HG03432 (cell line): Measurements from ENCODE around the gene PEDS1.
"Not testable (repeated sequence)": the region's sequence is repeated elsewhere in the genome, so short reads cannot be mapped to it uniquely, and the experiment has no call there.

Source experiments
- ATAC-seq: cut with Tn5 transposase; IDR thresholded peaks from one replicate; pipeline ENCODE4 v1.9.1; 2021; ENCODE audit warnings: mild to moderate bottlenecking, moderate library complexity; ENCODE audit not compliant: unreplicated experiment

Gene PEDS1

DNA sequence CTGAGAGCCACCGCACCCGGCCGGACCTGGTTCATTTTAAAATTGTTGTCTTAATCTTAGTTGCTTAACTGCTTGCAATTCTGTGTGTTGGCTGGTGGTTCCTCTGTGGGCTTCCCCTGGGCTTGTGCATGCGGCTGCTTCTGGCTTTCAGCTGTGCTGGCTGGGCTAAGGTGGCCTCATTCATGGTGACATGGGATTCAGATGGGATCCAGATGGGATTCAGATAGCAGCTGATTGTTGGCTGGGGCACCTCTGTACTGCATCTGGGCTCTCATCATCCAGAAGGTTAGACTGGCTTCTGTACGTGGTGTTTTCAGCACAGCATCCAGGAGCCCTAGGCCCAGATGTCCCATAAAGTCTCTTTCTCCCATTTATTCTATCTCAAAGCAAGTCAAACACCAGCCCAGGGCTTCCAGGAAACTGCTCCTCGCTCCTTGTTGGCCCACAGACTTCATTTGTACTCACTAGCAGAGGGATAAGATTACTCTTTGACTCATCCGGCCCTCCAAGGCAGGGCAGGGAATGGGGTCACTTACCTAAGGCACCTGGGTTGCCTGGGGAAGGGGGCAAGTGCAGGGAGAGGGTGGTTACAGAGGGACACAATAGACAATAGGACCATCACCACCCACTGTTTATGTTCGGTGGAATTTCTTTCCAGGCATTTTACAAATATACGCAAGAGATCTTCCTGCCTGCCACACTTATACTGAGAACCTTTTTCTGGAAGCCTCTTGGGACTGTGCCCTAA is 10.2 kb upstream of the PEDS1 start:
- no peak for ATAC-seq

DNA sequence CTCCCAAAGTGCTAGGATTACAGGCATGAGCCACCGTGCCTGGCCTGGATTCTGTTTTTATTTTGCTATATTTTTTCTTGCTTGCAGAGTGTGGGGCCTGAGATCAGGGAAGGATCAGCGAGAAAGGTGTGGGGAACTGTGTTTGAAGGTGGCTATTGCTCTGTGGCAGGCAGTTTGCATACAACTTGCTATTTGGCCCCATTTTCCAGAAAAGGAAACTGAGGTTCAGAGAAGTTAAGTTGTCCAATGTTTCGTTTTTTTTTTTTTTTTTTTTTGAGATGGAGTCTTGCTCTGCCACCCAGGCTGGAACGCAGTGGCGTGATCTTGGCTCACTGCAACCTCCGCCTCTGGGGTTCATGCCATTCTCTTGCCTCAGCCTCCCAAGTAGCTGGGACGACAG is 8.0 kb upstream of the PEDS1 start:
- ATAC-seq = not testable (repeated sequence)

DNA sequence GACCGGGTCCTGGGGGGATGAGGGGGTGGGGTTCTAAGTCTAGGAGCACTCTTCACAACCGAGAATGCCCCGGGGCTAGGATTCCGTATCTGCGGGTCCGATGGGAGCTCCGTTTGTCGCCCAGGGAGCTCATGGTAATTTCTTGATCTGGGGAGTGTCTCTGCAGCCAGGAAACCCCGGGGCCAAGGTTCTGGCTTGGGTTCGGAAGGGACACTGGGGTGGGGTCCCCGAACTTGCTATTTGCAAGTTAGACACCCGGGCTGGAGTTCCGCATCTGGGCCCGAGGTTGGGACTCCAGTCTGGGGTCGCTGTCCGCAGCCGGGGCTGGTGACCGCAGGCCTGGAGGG is 397 bp downstream of the PEDS1 start:
- no peak for ATAC-seq

DNA sequence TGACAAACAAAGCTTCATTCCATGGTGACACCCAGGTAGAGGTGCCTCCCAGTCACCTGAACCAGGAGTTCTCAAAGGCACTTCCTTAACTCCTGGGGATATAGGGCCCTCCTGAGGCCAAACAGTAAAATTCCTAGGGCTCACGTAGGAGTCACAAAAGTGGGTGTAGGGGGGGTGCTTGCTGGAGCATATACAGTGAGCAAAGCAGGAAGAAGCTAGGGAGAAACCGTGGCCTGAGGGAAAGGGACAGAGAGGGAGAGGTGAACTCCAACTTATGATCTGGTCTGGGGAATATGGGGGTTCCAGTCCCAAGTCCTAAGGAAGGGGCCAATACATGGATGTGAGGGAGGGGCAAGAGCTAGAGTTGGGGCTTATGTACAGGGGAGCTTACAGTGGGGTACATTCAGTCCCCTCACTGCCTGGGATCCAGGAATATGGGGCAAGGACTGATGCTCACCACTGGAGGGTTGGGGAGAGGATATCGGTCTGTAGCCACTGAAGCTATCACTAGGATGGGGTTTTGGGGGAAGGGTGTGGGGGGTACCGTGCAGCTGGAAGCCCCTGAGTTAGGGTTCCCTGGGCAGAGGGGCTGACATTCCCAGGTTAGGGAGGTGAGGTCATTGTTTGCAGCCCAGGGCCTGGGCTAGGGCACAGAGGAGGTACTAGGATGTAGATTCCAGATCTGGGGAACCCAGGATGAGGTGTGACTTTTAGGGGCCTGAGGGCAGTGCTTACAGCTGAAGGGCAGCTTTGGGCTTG is 950 bp downstream of the PEDS1 start:
- no peak for ATAC-seq

DNA sequence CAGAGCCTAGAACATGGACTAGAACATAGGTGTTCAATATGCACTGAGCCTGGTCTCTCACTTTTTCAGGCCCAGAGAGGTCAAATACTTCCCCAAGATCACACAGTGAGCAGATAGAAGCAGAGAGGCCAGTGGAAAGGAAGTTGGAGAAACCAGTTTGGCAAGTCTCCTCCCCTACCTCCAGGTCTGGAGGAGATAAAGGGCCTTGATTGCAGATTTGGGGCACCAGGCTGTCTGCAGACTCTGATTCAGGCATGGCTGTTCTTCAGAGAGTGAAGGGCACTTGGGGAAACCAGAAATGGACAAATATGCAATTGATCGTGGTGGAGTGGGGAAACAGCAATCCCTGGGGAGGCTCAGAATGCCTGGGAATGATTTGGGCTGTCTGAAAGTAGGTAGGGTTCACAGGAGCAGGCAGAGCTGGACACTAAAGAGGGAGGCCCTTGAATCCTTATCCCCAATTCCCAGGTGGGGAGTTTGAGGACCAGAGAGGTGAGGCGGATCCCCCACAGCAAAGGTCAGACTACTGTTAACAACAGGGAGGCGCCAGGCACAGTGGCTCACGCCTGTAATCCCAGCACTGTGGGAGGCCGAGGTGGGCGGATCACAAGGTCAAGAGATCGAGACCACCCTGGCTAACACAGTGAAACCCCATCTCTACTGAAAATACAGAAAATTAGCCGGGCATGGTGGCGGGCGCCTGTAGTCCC is 2.3 kb downstream of the PEDS1 start:
- no peak for ATAC-seq

DNA sequence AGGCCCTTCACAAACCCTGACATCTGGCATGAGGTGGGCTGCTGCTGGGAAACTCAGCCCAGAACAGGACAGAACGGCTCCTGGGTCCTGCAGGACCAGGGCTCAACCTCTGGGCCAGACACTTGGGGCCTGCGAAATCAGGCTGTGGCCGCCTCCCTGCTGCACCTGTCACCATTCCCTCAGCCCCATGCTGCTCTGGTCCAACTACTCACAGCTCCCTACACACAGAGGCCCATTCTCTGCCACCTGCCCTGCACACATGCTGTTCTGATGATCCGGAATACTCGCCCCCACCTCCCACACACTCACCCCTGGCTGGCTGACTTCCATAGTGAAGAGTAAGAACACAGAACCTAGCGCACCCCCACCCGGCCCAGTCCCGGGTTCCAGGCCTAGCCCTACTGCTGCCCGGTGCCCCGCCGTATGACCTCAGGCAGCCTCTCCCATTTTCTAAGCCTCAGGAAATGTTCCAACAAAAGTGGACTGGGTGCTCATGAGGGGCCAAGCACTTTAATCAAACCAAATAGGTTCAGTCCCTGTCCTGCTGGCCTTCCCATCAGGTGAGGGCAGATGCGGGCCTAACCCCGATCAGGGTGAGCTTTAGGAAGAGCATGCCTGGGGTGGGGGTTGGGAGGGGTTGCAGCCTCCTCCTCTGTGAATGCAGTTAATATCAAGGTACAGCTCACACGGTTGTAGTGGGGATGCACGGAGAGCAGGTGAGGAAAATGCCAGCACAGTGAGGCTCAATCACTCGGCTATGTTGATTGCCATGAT is 3.9 kb downstream of the PEDS1 start:
- ATAC-seq = no peak

DNA sequence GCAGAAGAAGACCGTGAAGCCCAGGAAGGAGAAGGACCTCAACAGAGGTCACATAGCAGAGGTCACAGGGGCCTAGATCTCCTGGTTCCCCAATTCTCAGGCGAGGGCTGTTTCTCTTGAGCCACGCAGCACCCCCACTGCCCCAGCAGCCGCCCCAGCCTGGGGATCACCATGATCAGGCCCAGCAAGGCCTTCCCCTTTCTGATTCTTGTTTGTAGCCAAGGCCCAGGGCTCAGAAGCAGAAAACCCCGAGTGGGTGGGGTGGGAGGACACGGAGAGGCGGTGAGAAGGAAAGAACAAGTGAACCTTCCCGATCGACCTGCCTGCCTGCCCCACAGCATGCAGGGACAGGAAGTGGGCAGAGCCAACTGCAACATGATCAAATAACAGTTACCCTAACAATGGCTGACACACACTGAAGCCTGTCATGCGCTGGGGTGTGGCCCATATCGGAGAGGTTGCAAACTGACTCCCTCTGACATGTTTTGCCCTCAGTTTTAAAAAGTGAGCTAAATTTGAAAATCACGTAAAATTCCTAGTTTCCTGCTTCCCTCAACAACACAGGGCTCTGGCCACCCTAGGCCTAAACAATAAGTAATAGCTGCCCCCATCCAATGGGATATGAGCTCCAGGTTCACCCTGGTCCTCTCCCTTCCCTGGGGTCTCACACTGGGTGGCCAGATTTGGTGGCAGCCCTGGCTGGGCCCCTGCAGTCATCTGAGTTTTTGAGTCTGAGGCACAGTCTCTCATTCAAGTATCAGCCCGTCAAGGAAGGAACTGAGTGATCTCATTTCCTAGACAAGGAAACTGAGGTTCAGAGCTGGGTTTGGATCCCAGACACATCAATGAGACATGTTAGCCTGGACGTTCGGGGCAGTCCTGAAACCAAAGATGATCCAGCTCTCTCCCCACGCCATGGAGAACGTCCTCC is 6.5 kb downstream of the PEDS1 start:
- ATAC-seq = peak; percentile 67

DNA sequence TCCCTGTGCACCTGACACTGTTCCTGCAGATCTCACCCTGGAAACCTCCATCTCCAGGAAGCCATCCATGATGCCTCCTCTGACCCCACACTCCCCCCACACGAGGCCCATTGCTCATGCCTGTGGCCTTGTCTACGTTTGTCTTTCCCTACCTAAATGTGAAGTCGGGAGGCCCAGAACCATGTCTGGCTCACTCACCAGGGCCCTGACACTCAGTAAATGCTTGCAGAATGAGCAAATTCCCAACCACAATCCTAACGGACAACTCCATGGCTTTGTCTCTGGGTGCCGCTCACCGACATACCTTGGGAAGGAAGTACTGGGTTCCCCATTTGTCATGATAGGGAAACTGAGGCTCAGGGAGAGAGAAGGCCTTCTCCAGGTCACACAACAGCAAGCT is 7.3 kb downstream of the PEDS1 start:
- ATAC-seq = no peak

DNA sequence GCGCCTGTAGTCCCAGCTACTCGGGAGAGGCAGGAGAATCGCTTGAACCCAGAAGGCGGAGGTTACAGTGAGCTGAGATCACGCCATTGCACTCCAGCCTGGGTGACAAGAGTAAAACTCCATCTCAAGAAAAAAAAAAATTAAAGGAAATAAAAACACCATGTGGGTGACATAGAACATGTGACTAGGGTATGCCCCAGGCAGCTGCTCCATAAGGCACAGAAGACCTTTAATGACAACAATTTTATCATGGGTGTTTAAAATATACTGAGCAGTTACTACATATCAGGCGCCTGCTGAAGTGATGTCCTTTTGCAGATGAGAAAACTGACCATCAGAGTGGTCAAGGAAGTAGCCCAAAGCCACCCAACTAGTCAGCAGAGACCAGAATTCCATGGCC is 8.0 kb downstream of the PEDS1 start:
- no peak for ATAC-seq

DNA sequence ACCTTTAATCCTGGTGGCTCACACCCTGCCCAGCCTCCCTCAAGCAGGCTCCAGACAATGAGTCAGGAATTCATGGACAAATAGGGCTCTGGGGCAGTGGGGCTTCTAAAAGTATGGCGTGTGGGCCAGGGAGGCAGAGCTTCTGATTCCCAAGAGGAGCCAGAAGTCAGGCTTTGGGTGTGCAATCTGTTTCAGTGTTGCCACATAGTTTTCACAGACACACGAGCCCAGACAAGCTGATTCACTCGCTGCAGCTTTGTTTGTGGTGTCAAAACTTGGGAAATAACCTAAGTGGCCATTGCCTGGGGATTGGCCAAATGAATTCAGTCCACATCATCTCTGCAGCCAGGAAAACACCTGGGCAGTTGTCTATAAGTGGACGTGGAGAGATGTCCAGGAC is 9.2 kb downstream of the PEDS1 start:
- ATAC-seq = no peak

DNA sequence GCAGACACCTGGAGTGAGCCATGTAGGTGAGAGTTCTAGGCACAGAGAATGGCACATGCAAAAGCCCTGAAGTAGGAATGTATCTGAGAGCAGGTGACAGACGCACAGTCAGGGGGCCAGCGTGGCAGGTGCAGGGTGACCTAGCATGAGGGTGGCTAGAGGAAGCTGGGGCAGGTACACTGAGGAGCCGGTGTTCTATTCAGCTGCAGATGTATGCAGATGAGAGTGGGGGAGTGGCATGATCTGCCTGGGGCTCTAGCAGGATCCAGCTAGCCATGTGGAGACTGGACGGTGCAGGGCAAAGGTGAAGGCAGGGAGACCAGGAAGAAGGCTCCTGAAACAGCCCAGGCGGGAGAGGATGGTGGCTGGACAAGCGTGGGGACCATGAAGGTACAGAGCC is 10.7 kb downstream of the PEDS1 start:
- ATAC-seq = no peak

DNA sequence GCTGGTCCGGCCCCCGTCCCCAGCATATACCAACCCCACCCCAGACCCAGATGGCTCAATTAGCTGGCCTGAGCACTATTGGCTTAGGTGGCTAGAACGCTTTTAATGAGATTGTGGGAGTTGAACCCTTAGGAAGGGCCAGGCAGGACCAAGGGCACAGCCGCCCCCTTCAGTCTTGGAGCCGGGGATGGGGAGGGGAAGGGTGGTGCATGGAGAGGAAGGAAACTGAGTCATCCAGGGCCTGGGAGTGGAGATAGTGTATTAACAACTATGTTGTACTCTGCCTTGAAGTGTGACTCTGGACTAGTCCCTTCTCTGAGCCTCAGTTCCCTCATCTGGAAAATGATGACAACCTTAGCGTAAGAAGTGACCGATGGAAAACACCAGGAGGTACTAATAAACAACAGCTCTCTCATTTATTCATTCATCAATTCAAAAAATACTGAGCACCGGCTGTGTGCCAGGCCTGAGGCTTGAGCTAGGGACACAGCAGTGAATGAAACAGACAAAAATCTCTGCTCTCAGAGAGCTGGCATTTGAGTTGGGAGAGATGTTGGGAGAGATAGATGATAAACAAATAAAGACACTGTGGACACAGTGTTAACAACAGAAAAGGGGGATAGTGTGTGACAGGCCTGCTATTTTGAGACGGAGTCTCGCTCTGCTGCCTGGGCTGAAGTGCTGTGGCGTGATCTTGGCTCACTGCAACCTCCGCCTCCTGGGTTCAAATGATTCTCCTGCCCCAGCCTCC is 11.5 kb downstream of the PEDS1 start:
- ATAC-seq = no peak

DNA sequence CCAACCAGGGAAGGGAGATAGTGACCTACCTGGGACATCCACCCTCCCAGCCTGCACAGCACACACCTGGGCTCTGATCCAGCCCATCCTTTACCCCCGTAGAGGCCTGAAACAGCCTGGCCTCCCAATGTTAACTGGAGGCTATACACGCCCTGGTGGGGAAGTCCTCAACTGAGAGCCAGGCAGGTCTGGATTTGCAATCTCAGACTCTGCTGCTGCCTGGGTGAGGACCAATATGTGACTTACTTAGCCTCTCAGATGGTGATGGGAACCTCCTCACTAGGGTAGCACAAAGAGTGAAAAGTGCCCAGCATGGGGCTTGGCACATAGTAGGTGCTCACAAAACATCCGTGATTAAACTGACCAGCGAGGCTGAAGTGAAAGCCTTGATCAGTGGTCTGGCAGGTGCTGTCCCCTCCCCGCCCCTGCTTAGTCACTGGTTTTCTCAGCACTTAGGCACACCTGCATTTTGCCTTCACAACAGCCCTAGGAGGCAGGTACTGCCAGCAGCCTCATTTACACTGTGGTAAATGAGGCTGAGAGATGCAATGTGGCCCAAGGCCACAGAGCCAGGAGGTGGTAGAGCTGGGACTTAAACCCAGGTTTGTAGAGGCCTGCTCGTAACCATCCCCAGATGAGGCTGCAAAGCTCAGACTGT is 12.4 kb downstream of the PEDS1 start:
- ATAC-seq = no peak

DNA sequence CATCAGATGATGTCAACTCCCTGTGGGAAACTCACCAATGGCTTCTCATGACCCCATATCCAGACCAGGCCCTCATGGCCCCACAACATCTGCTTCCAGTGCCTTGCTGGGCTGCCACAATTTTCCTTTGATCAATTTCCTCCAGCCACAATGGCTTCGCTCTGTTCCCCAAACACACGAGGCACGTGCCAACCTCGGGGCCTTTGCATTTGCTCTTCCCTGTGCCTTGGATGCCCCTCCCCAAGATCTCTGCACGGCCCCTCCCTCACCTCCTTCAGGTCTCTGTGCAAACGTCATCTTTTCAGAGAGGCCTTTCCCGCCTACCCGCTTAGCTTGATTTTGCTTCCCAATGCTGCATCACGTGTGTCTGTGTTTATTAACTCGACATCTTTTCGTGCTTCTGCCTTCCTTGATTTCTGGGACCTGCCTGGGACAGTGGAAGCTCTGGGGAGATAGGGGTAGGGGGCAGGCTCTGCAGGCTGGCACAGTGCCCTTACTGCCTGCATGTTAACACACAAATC is 13.1 kb downstream of the PEDS1 start:
- ATAC-seq = no peak

DNA sequence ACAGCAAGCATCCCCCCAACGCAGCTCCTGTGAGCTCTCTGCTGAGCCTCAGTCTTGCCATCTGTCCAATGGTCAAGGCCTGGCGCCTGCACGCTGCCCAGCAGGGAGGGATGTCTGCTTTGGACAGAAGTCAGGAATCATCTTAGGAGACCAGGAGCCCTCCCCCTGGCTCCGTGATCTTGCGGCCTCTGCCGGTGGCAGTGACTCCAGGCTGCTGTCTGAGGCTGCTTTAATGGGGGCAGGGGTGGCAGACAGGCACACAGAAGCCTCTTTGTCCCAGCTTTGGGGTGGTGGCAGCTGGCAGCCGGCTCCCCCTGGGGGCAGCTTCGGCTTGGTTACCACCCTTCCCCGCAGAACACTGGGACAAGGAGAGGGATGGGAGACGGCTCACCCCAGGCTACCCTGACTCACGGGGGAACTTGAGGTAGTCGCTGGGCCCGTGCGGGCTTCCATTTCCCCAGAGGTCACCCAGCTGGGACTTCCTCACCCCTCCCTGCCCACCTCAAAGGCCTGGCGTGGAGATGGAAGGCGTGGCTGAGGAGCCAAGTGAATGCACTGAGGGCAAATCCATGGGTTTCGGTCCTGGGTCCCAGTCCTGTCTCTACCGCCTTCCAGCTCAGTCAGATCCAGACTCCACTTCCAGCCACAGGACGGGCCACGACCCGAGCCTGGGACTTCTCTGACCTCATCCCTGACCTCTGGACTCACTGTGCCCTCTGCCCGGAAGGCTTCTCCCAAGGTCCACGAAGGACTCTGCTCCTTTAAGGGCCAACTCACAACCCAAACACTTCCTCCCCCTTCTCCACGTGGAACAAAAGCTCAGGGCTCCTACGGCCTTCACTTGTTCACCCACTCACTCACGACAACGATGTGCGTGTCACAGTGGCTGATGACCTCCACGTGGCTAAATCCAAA is 14.8 kb downstream of the PEDS1 start:
- no peak for ATAC-seq

DNA sequence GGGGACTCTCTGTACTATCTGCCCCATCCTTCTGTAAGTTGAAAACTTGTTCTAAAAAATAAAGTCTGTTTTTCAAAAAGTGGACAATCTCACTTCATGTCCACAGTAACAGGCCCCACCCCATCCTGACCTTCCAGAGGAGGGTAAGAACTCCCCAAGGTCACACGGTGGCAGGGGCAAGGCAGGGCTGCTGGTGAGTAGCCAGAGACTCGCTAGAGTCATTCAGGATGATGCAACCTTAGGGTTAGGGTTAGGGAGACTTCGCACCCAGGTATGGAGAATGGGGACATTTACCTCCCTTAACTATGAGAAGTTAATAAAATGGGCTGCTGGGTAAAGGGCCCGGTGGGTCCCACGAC is 15.4 kb downstream of the PEDS1 start:
- ATAC-seq = no peak

DNA sequence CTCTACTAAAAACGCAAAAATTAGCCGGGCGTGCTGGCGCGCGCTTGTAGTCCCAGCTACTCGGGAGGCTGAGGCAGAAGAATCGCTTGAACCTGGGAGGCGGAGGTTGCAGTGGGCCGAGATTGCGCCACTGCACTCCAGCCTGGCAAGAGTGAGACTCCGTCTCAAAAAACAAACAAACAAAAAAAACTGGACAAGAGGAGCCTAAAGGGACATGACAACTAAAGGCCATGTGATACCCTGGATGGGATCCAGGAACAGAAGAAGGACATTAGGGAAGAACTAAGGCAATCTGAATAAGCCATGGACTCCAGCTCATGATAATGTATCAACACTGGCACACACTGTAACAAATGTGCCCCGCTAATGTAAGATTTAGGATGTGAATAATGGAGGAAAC is 15.8 kb downstream of the PEDS1 start:
- not testable (repeated sequence) for ATAC-seq
